Testis (tissue), 2 donors: ENCODE measurements around the gene COL16A1.
A peak's percentile ranks its signal among the peaks of the same experiment; 100 is the strongest.

Experiments used
- CTCF ChIP-seq, 3 experiments: fragments of 450-650 bp in 2 of 3; fragments of 200-600 bp in 1 of 3; sonication (generic) in 1 of 3; IDR thresholded peaks; one replicate each; pipeline ENCODE4 v1.5.1; 2016 to 2019; ENCODE audit warnings: antibody characterized with exemption in 3 of 3, mild to moderate bottlenecking in 2 of 3, moderate library complexity in 1 of 3
- POLR2A ChIP-seq: fragments of 450-650 bp; IDR thresholded peaks from one replicate; pipeline ENCODE4 v1.6.1; 2017; ENCODE audit warnings: antibody characterized with exemption, mild to moderate bottlenecking, moderate library complexity

- TF ChIP-seq POLR2A (no peak), CTCF (IDR thresholded peaks at IDR 0.05) (peak in 1 of 3 experiments; percentile 24)
Observed at GRCh38 chr1:31633117-31633516, 70.7 kb downstream of the COL16A1 start.
